Keratinocyte (primary cell): ENCODE data around the gene SYS1. TPM values are rescaled to one million over a fixed set of nuclear protein-coding genes. Genes with fewer than 3 reads are reported as not detected.
A peak's percentile ranks its signal among the peaks of the same experiment; 100 is the strongest.

Source experiments
- DNase-seq: peaks from one replicate; pipeline ENCODE4 v3.0.0-alpha.2; 2011; ENCODE audit warnings: low read depth, missing footprints, low spot score
- FAIRE-seq: peaks from 2 replicates; lab custom pipeline; 2011; peaks lifted over from hg19 to GRCh38; lab: Jason Lieb, UNC
- H2AFZ ChIP-seq: 2 replicates; pipeline ENCODE4 v1.6.0; 2012; ENCODE audit warnings: low read length, control low read depth, inconsistent platforms; ENCODE audit not compliant: control insufficient read depth
- H3K27ac ChIP-seq: 2 replicates; pipeline ENCODE4 v1.5.1; 2011; ENCODE audit warnings: low read length; ENCODE audit not compliant: control insufficient read depth, insufficient read depth
- H3K27me3 ChIP-seq: 3 replicates; pipeline ENCODE4 v1.6.0; 2011; ENCODE audit warnings: low read length; ENCODE audit not compliant: control insufficient read depth, insufficient read depth; ENCODE audit errors: extremely low read depth
- H3K36me3 ChIP-seq, 2 experiments: 2 replicates in 1 of 2; 3 replicates in 1 of 2; pipeline ENCODE4 v1.5.1; 2011; ENCODE audit warnings: low read length in 2 of 2, mild to moderate bottlenecking in 1 of 2; ENCODE audit not compliant: control insufficient read depth in 2 of 2, insufficient read depth in 2 of 2; ENCODE audit errors: extremely low read depth in 1 of 2
- H3K4me1 ChIP-seq: 3 replicates; pipeline ENCODE4 v1.5.1; 2011; ENCODE audit warnings: low read length; ENCODE audit not compliant: control insufficient read depth, insufficient read depth; ENCODE audit errors: extremely low read depth
- H3K4me2 ChIP-seq: 3 replicates; pipeline ENCODE4 v1.6.0; 2011; ENCODE audit warnings: low read depth, low read length; ENCODE audit not compliant: control insufficient read depth, insufficient read depth; ENCODE audit errors: extremely low read depth
- H3K4me3 ChIP-seq, 3 experiments: fragments of 200-600 bp in 1 of 3; sonication (generic) in 1 of 3; 2 replicates in 2 of 3; 3 replicates in 1 of 3; pipeline ENCODE4 v1.5.1; 2011 to 2016; ENCODE audit warnings: low read length in 3 of 3, mild to moderate bottlenecking in 3 of 3, control low read depth in 2 of 3, inconsistent platforms in 1 of 3, low read depth in 1 of 3, mixed read lengths in 1 of 3, mixed run types in 1 of 3, moderate library complexity in 1 of 3; ENCODE audit not compliant: control insufficient read depth in 2 of 3, insufficient read depth in 2 of 3; ENCODE audit errors: extremely low read depth in 1 of 3
- H3K79me2 ChIP-seq: 2 replicates; pipeline ENCODE4 v1.6.0; 2012; ENCODE audit warnings: low read length; ENCODE audit not compliant: control insufficient read depth, insufficient read depth
- H3K9ac ChIP-seq: 3 replicates; pipeline ENCODE4 v1.6.0; 2011; ENCODE audit warnings: low read length; ENCODE audit not compliant: control insufficient read depth, insufficient read depth; ENCODE audit errors: extremely low read depth
- H3K9me1 ChIP-seq: 3 replicates; pipeline ENCODE4 v1.6.0; 2011; ENCODE audit warnings: low read length; ENCODE audit not compliant: control insufficient read depth, insufficient read depth; ENCODE audit errors: extremely low read depth
- H3K9me3 ChIP-seq: 2 replicates; pipeline ENCODE4 v1.5.1; 2012; ENCODE audit warnings: low read depth, low read length; ENCODE audit not compliant: control insufficient read depth
- H4K20me1 ChIP-seq: 3 replicates; pipeline ENCODE4 v1.6.0; 2011; ENCODE audit warnings: low read length; ENCODE audit not compliant: control insufficient read depth, insufficient read depth; ENCODE audit errors: extremely low read depth
- EZH2 ChIP-seq: IDR thresholded peaks from one replicate; pipeline ENCODE4 v1.6.1; 2012; ENCODE audit warnings: inconsistent platforms, mild to moderate bottlenecking, low read length, moderate library complexity
- dilution Hi-C: fragments of 300-500 bp; cut with MboI; formaldehyde crosslinking; loops from one replicate; pipeline ENCODE4 v1.7.0; 2020; ENCODE audit warnings: low sequenced_read_pairs; ENCODE audit not compliant: extremely low pct_ligation_motif_present
- polyA plus RNA-seq, 5 experiments: library from polyadenylated mRNA; depleted of rRNA in 3 of 5; stranded (reverse) in 3 of 5; stranded (forward) in 1 of 5; unstranded in 1 of 5; fragments of >200 nt; gene quantifications; 1 replicate in 1 of 5; 2 replicates in 3 of 5; 3 replicates in 1 of 5; pipeline versions ENCODE4 v1.2.1 to v1.2.3, GENCODE V29; 2011 to 2012; ENCODE audit warnings: missing spikeins in 2 of 5, low read depth in 1 of 5, low replicate concordance in 1 of 5
- TF ChIP-seq, protein P1 (sequence below), 3 experiments: IDR thresholded peaks in 1 of 3; conservative IDR thresholded peaks in 1 of 3; optimal IDR thresholded peaks in 1 of 3; 2 replicates in 2 of 3; 3 replicates in 1 of 3; pipeline versions ENCODE3 to v1.5.1; 2011; ENCODE audit warnings: low read length in 3 of 3, mild to moderate bottlenecking in 3 of 3, moderate library complexity in 2 of 3, control low read depth in 1 of 3, inconsistent platforms in 1 of 3; ENCODE audit not compliant: insufficient read depth in 2 of 3; ENCODE audit errors: extremely low read depth in 1 of 3

SYS1 gene
- polyA plus RNA-seq, 1 donor (not counting 4 experiments of a cell fraction or from before 2014, with no cell fraction given), result 16.8 TPM

GRCh38 chr20:45363611-45364492, 896 bp downstream of the SYS1 start:
- DNase-seq (no peak), FAIRE-seq (no peak)
- Histone ChIP-seq H3K9me1 (no peaks in the 10 kb centered on the region), H3K9ac (peak overlapping the region; percentile 95), H3K27ac (peak overlapping the region; percentile 97), H4K20me1 (no peaks in the 10 kb centered on the region), H3K4me1 (peaks cover 23% of the 10 kb centered on the region), H3K79me2 (peaks cover 19% of the 10 kb centered on the region), H3K36me3 (peaks cover 12 to 23% of the 10 kb centered on the region in 2 experiments), H2AFZ (peak overlapping the region; percentile 91), H3K27me3 (no peaks in the 10 kb centered on the region), H3K9me3 (no peaks in the 10 kb centered on the region), H3K4me2 (peak overlapping the region; percentile 89), H3K4me3 (peak overlapping the region; percentile 85)
- TF ChIP-seq, protein P1, sequence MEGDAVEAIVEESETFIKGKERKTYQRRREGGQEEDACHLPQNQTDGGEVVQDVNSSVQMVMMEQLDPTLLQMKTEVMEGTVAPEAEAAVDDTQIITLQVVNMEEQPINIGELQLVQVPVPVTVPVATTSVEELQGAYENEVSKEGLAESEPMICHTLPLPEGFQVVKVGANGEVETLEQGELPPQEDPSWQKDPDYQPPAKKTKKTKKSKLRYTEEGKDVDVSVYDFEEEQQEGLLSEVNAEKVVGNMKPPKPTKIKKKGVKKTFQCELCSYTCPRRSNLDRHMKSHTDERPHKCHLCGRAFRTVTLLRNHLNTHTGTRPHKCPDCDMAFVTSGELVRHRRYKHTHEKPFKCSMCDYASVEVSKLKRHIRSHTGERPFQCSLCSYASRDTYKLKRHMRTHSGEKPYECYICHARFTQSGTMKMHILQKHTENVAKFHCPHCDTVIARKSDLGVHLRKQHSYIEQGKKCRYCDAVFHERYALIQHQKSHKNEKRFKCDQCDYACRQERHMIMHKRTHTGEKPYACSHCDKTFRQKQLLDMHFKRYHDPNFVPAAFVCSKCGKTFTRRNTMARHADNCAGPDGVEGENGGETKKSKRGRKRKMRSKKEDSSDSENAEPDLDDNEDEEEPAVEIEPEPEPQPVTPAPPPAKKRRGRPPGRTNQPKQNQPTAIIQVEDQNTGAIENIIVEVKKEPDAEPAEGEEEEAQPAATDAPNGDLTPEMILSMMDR (optimal IDR thresholded peaks at IDR 0.05 in 1 of 3, IDR thresholded peaks at IDR 0.05 in 1 of 3, conservative IDR thresholded peaks at IDR 0.05 in 1 of 3; ENCODE audit: extremely low read depth in 1 of 3, insufficient read depth in 2 of 3, low read length in 3 of 3), result no peak
- no peak for TF ChIP-seq EZH2
- dilution Hi-C loops, result no loop called here

DNA sequence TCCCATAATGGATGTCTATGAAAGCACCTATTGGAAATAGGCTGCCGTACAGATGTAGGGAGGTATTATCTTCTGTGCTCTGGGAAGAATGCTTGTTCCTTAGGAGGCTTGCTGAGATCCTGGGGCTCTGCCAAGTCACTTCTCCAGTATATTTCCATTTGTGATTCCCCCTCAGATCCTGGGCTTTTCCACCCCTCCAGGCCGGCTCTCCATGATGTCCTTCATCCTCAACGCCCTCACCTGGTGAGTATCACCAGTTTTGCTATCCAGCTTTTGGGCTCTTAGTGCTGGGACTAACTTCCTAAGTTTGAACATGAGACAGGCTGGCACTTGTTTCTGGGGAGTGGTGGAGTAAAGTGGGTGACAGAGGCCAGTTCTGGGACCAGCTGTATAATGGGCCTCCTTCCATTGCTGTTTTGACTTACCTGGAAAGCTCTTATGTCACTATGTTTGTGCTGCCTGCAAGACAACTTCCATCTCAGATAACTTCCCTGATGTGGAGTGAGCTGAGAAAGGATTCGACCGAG, 2.6 kb downstream of the SYS1 start:
- no peaks in the 10 kb centered on the region for H3K9me3 ChIP-seq
- H4K20me1 ChIP-seq, result no peaks in the 10 kb centered on the region
- no peak overlapping the region for H3K9ac ChIP-seq
- peaks cover 12 to 23% of the 10 kb centered on the region in 2 experiments for H3K36me3 ChIP-seq
- H3K4me3 ChIP-seq, result no peak overlapping the region
- no peak for FAIRE-seq
- TF ChIP-seq, protein P1 (optimal IDR thresholded peaks at IDR 0.05 in 1 of 3, IDR thresholded peaks at IDR 0.05 in 1 of 3, conservative IDR thresholded peaks at IDR 0.05 in 1 of 3; ENCODE audit: extremely low read depth in 1 of 3, insufficient read depth in 2 of 3, low read length in 3 of 3), result peak in 1 of 3 experiments; percentile 9
- no peak for TF ChIP-seq EZH2
- no peaks in the 10 kb centered on the region for H3K9me1 ChIP-seq
- no peak overlapping the region for H2AFZ ChIP-seq
- H3K4me1 ChIP-seq, result peaks cover 9% of the 10 kb centered on the region
- H3K4me2 ChIP-seq, result no peak overlapping the region
- no peaks in the 10 kb centered on the region for H3K27me3 ChIP-seq
- dilution Hi-C loops, result no loop called here
- peaks cover 19% of the 10 kb centered on the region for H3K79me2 ChIP-seq
- no peak for DNase-seq
- no peak overlapping the region for H3K27ac ChIP-seq
